ENCODE data around the gene ATP6V1F. TPM values are rescaled to one million over a fixed set of nuclear protein-coding genes. Genes with fewer than 3 reads are reported as not detected.

Gene ATP6V1F
- total RNA-seq, 1 experiment from 2014 or later = 169 TPM

GRCh38 chr7:128852537-128853254 lies 10.0 kb upstream of the ATP6V1F start:
- no peaks in the 10 kb centered on the region for H3F3A ChIP-seq (ENCODE audit: insufficient read depth, low read depth)

DNA sequence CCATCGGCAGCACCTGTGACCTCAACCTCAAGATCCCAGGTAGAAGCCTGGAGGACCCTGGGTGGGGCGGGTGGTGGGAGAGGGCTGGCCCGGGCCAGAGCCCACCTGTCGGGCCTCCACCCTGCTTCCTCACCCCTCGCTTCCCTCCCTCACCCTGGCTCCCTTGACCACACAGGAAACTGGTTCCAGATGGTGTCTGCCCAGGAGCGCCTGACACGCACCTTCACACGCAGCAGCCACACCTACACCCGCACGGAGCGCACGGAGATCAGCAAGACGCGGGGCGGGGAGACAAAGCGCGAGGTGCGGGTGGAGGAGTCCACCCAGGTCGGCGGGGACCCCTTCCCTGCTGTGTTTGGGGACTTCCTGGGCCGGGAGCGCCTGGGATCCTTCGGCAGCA lies 8.9 kb upstream of the ATP6V1F start:
- H3K27me3 ChIP-seq (ENCODE audit: insufficient read depth, low read depth) = no peaks in the 10 kb centered on the region
- H4K20me1 ChIP-seq (ENCODE audit: insufficient read depth) = no peaks in the 10 kb centered on the region
- intact Hi-C loops (cut with micrococcal nuclease; ENCODE audit: unreplicated experiment) = no loop called here
- H3K9me3 ChIP-seq (ENCODE audit: insufficient read depth, low read depth) = no peaks in the 10 kb centered on the region
- H3K4me2 ChIP-seq = no peak overlapping the region
- TF ChIP-seq CTCF (conservative IDR thresholded peaks at IDR 0.05) = no peak
- TF ChIP-seq EZH2 (IDR thresholded peaks at IDR 0.05; ENCODE audit: low read depth) = no peak
- H3K4me1 ChIP-seq (replicated peaks; ENCODE audit: insufficient read depth) = no peaks in the 10 kb centered on the region
- H3K9me2 ChIP-seq (ENCODE audit: insufficient read depth) = no peaks in the 10 kb centered on the region
- CTCF ChIA-PET = no interaction called here
- H3K79me2 ChIP-seq (ENCODE audit: low read depth) = no peaks in the 10 kb centered on the region
- no peak overlapping the region for H3K27ac ChIP-seq
- BruUV-seq (replicated peaks) = no TSS peak
- no peaks in the 10 kb centered on the region for H3K36me3 ChIP-seq (ENCODE audit: low read depth)
- no peak for DNase-seq
- no peaks in the 10 kb centered on the region for H3F3A ChIP-seq (ENCODE audit: insufficient read depth, low read depth)
- no peak overlapping the region for H2AFZ ChIP-seq
- no peak overlapping the region for H3K4me3 ChIP-seq
- POLR2A ChIA-PET (ENCODE audit: unreplicated experiment) = no interaction called here

More at GRCh38 chr7:128852537-128853254, 10.0 kb upstream of the ATP6V1F start:
- ChIA-PET CTCF (no interaction called here), POLR2A (ENCODE audit: unreplicated experiment) (no interaction called here)
- no peak for DNase-seq
- no TSS peak for BruUV-seq (replicated peaks)
- H3K36me3 ChIP-seq (ENCODE audit: low read depth) = no peaks in the 10 kb centered on the region
- no peaks in the 10 kb centered on the region for H3K9me2 ChIP-seq (ENCODE audit: insufficient read depth)
- H3K79me2 ChIP-seq (ENCODE audit: low read depth) = no peaks in the 10 kb centered on the region
- TF ChIP-seq EZH2 (IDR thresholded peaks at IDR 0.05; ENCODE audit: low read depth) = no peak
- TF ChIP-seq CTCF (conservative IDR thresholded peaks at IDR 0.05) = no peak
- intact Hi-C loops (cut with micrococcal nuclease; ENCODE audit: unreplicated experiment) = no loop called here
- H3K4me2 ChIP-seq = no peak overlapping the region
- no peaks in the 10 kb centered on the region for H3K27me3 ChIP-seq (ENCODE audit: insufficient read depth, low read depth)
- H2AFZ ChIP-seq = no peak overlapping the region
- H3K4me3 ChIP-seq = no peak overlapping the region
- no peaks in the 10 kb centered on the region for H4K20me1 ChIP-seq (ENCODE audit: insufficient read depth)
- no peaks in the 10 kb centered on the region for H3K4me1 ChIP-seq (replicated peaks; ENCODE audit: insufficient read depth)
- H3K9me3 ChIP-seq (ENCODE audit: insufficient read depth, low read depth) = no peaks in the 10 kb centered on the region
- no peak overlapping the region for H3K27ac ChIP-seq

GRCh38 chr7:128854396-128854795 lies 8.3 kb upstream of the ATP6V1F start:
- no peaks in the 10 kb centered on the region for H4K20me1 ChIP-seq (ENCODE audit: insufficient read depth)
- no peak overlapping the region for H3K4me3 ChIP-seq
- H3K79me2 ChIP-seq (ENCODE audit: low read depth) = no peaks in the 10 kb centered on the region
- intact Hi-C loops (cut with micrococcal nuclease; ENCODE audit: unreplicated experiment) = no loop called here
- BruUV-seq (replicated peaks) = no TSS peak
- no peak overlapping the region for H2AFZ ChIP-seq
- TF ChIP-seq EZH2 (IDR thresholded peaks at IDR 0.05; ENCODE audit: low read depth) = no peak
- no peak for TF ChIP-seq CTCF (conservative IDR thresholded peaks at IDR 0.05)
- ChIA-PET POLR2A (ENCODE audit: unreplicated experiment) (no interaction called here), CTCF (no interaction called here)
- no peak overlapping the region for H3K27ac ChIP-seq
- H3K27me3 ChIP-seq (ENCODE audit: insufficient read depth, low read depth) = no peaks in the 10 kb centered on the region
- no peaks in the 10 kb centered on the region for H3K36me3 ChIP-seq (ENCODE audit: low read depth)
- no peaks in the 10 kb centered on the region for H3K9me2 ChIP-seq (ENCODE audit: insufficient read depth)
- H3F3A ChIP-seq (ENCODE audit: insufficient read depth, low read depth) = no peaks in the 10 kb centered on the region
- no peak for DNase-seq
- no peak overlapping the region for H3K4me2 ChIP-seq
- H3K4me1 ChIP-seq (replicated peaks; ENCODE audit: insufficient read depth) = no peaks in the 10 kb centered on the region
- no peaks in the 10 kb centered on the region for H3K9me3 ChIP-seq (ENCODE audit: insufficient read depth, low read depth)

Measured in PC-9 (cell line).